Activated T-cell treated with anti-CD3 and anti-CD28 coated beads, Interleukin-2, amount 50 U/mL, for 48 hours (primary cell): ENCODE results near the gene TMEM52B.
A peak's percentile ranks its signal among the peaks of the same experiment; 100 is the strongest.

Experiments
- DNase-seq, 2 experiments: peaks; one replicate each; pipeline ENCODE4 v3.0.0-alpha.2; 2020

The TMEM52B gene

DNA sequence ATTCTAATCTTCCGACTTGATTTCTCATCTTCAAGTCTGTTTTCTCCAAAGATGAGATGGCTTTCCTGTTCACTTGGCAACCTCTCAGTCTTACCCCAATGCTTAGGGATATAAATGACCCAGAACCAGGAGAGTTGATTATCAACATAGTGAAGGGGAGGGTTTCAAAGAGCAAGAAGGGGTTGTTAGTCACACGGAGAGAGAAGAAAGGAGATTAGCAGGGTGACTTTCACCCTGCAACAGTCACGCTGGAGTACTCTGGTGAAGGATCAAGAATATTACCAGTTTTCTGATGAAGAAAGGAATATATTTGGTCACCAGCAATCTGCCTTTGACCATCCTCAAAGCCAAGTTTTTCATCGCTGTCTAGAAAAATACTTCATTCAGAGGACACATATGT lies at the start of gene TMEM52B:
Gene TMEM52B, plus strand, starts transcription at position 212 of the 400 bp plus-strand sequence. CDS start 543 bp downstream, outside the sequence.
- DNase-seq = no peak

DNA sequence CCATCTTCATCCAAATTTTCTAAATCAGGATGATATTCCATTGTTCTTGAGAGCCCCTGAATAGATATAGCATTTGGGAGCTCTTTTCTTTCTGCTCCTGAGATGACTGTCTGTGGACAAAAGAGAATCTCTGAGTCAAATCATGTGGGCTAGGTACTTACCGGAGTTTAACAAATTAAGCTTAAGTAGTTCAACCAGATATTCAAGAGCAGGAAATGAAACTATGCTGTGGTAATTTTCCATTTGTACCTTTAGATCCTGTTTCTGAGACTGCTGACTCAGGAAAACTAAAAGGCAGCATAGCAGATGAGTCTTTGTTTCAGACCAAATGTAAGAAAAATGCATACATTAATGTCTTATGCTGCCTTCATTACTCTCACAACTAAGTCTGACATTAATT lies 48.8 kb upstream of the TMEM52B start, which contains the start of gene CLEC7A:
Gene CLEC7A, minus strand, starts transcription at position 158 of the 400 bp plus-strand sequence. Its CDS starts 117 bp downstream, at position 41.
- no peak for DNase-seq

DNA sequence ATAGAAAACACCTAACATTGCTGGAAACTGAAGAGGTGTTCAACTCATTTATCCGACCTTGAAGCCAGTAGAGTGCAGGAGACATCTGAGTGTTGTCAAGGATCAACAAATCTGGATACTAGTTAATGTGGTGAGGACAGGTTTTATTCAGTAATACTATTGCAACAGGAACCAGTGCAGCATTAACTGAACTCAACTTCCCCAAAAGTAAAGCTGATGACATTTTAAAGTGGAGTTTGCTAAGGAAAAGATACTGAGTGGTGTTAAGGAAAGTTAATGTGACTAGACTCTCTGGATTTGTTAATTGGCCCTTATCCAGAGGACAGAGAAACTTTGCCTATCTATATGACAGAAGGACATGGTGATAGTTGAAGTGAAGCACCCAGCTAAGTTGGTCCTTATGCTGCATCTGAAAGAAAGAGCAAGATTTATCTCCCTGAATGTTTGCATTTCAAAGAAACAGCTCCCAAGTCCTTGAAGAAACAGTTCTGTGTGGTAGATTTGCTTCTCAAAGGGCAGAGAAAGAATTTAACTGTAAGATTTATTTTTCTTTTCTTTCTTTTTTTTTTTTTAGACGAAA lies 47.6 kb upstream of the TMEM52B start:
- no peak for DNase-seq

DNA sequence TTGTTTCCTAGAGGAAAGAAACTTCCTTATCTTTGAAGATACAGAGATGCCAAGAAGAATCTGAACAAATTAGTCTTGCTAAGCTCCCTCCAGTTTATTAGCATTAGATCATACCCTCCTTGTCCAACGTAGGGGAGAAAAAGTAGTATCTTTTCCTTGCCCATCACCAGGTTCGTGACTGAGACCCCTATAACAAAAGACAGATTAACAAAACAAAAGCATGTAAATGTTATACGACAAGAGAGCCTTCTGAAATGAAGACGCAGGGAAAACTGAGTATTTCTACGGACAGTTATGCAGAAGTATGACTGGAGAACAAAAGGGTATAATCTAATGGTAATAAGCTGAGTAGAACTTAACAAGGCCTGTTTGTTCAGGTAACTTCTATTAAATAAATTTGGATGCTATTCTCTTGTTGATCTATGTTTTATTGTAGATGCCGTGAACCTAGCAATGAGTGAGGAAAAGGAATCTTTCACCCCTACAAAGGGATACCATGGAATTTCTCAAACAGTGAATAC lies 45.9 kb upstream of the TMEM52B start:
- DNase-seq = no peak

DNA sequence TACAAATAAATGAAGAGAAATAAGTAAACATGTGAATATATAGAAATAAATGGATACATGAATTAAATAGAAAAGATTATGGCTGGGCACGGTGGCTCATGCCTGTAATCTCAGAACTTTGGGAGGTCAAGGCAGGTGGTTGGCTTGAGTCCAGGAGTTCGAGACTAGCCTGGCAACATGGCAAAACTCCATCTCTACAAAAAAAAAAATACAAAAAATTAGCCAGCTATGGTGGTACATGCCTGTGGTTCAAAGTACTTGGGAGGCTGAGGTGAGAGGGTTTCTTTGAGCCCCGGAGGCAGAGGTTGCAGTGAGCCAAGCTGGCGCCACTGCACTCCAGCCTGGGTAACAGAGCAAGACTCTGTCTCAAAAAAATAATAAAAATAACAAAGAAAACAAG lies 43.7 kb upstream of the TMEM52B start:
- no peak for DNase-seq

DNA sequence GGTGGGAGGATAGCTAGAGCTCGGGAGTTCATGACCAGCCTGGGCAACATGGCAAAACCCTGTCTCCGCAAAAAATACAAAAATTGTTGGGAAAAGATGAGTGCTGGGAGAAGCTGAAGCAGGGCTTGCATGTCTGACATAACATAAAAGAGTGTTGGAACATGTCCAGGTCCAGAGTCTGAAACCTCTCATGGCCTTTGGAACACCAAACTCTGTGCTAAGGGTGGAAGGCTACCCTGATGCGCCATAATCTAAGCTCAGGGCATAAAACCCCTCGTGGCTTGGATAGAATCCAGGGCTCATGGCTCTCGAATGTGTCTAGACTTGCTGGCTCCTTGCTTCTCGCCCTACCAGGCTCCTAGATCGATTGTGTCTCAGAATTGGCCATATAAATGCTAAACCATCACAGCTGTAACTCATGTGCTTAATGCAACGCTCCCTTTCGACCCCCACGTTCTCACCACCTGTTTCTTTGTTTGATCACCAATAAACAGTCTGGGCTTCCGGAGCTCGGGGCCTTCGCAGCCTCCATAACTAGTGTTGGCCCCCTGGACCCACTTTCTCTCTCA lies 42.1 kb upstream of the TMEM52B start:
- DNase-seq = no peak

DNA sequence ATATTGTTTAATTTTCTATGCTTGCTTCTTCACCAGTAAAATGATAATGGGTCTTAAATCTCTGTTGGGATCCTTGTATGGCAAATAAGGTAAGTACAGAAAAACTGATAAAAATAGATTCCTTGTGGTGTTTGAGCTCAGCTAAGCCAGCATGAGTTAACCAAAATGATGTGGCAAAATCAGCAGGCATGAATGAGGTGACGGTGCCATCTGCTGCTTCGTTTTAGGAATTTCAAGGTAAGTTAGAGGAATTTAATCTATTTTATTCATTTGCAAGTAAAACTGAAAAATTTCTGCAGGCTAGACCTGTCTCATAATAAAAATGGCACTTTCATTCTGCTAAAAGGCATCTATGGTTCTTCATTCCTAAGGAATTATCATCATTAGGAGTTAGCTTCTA lies 38.8 kb upstream of the TMEM52B start:
- peak; percentile 41 to 53 for DNase-seq

DNA sequence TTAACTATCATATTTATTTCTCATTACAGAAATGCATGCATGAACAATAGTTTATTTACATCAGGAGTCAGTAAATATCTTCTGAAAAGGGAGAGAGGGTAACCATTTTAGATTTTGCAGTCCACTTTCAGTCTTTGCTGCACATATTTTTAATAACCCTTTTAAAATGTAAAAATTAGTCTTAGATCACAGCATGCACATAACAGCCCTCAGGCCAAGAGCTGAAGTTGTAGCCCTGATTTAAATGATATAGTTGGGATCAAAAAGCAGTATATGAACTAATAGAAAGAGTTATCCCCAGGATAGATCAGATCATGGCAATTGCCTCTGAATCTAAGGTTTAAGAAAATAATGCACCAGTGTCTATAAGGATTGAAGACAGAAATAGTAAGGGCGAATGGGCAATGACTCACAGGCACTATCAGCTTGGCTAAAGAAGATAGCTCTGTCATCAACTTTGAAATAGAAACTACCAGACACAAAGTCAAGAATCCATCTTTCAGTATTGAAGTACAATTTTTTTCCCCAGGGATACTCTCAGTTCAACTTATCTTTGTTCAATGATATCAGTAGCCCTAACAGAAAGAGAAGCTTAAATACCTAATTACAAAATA lies 35.7 kb upstream of the TMEM52B start:
- DNase-seq = no peak

DNA sequence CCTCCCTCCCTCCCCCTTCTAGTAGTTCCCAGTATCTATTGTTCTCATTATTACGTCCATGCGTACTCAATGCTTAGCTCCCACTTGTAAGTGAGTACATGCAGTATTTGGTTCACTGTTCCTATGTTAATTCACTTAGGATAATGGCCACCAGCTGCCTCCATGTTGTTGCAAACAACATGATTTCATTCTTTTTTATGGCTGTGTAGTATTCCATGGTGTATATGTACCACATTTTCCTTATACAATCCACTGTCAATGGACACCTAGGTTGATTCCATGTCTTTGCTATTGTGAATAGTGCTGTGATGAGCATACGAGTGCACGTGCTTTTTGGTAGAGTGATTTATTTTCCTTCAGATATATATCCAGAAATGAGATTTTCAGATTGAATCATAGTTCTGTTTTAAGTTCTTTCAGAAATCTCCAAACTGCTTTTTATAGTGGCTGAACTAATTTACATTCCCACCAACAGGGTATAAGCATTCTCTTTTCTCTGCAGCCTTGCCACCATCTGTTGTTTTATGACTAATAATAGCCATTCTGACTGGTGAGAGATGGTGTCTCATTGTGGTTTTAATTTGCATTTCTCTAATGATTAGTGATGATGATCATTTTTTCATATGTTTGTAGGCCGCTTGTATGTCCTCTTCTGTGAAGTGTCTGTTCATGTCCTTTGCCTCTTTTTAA lies 31.0 kb upstream of the TMEM52B start:
- no peak for DNase-seq

DNA sequence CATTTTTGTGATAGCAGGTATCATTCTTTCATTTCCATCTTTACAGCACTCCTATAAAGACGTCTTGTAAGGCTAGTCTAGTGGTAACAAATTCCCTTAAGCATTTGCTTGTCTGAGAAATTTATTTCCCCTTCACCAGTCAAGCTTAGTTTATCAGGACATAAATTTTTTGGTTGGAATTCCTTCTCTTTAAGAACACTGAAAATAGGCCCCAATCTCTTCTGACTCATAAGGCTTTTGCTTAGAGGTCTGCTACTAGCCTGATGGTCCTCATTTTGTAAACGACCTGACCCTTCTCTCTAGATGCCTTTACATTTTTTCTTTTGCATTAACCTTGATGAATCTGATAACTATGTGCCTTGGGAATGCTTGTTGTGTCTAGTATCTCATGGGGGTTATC lies 27.2 kb upstream of the TMEM52B start:
- DNase-seq = no peak

DNA sequence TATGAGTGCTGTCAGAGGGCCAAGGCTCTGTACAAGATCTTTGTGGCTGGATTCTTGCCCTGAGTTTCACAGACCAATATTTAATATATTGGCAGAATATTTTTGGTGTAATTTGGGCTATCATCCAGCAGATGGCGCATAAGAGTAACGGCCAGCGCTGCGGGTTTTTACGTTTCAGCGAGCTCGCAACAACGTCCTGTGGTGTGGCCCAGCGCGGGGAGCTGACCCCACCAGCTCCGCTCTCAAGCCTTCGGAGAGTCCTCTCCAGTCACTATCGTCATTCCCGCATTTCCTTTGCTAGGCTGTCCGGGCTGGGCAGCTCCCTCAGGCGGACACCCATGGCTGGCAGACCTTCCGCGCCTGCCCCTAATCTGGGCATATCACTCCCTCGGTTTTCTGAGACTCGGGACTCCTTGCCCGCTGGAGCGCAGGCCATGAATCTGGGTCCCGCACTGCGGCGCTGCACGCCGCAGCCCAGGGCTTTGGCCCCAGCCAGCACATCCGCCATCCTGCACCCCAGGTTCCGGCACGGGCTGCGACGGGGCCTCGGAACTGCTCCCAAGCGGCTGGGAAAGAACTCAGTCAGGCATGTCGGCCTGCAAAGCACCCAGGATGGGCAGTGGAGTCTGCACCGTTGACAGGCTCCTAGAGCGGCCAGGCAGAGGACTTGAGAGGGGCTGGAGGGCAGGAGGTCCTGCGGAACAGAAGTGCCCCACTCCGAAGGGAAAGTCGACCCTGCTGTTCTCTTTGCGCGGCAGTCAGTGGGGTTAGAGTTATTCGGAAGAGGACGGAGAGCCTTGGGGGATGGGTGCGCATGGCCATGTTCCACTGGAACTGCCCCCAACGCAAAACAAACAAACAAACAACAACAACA lies 25.3 kb upstream of the TMEM52B start:
- DNase-seq = peak; percentile 75 to 77

DNA sequence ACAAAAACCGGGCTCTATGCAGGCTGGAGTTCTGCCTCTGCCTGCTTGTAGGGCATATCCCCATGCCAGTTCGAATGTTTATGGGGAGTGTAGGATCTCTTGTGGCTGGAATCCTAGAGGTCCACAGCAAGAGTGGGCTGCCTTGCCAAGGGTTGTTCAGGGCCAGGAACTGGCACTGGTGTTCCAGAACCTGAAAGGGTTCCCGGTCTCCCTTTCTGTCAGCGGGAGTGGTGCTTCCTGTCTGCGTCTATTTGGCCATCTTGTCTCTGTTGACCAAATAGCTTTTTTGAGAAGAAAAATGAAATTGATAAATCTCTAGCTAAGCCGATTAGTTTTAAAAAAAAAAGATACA lies 24.7 kb upstream of the TMEM52B start:
- DNase-seq = no peak

DNA sequence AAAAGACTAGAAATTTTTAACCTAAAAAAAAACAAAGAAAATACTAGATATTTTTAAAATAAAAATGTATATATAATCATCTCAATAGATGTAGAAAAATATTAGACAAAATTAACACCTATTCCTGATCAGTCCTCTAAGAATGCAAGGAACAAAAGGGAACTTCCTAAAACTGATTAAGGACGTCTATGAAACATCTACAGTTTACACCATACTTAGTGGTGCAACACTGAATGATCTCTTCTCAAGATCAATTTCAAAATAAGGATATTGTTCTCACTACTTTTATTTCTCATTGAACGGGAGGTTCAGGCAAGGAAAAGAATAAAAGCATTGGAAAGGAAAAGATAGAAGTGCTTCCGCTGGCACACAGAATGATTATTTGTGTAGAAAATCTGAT lies 22.9 kb upstream of the TMEM52B start:
- no peak for DNase-seq

DNA sequence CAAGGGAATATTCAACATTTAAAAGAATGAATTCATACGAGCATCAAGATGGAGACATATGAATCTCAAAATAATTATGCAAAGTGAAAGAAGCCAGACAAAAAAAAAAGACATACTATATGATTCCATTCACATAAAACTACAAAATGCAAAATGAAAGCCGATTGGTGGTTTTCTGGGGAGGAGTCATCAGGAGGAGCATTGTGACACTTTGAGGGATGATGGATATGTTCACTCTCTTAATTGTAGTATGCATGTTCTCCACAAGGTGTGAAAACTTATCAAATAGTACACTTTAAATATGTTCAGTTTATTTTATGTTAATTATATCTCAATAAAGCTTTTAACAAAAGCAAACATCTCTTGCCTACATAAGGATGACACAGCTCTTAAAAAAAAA lies 20.4 kb upstream of the TMEM52B start:
- DNase-seq = no peak

DNA sequence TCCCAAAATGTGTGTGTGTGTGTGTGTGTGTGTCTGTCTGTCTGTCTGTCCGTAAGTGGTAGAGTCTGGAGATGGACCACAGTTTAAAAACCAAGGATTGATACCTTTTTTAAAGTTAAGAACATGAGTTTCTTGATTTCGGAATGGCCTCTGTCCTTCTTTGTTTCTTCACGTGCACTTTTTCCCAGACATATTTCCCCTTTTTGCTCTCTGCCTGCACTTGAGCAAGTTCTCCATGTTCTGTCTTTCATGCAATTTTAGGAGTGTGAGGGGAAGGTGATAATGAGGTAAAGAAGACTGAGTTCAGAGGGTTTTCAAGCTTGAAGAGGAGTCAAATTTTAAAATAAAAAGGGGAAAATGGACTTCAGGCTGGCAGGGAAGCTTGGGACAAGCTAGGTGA lies 19.6 kb upstream of the TMEM52B start:
- no peak for DNase-seq

DNA sequence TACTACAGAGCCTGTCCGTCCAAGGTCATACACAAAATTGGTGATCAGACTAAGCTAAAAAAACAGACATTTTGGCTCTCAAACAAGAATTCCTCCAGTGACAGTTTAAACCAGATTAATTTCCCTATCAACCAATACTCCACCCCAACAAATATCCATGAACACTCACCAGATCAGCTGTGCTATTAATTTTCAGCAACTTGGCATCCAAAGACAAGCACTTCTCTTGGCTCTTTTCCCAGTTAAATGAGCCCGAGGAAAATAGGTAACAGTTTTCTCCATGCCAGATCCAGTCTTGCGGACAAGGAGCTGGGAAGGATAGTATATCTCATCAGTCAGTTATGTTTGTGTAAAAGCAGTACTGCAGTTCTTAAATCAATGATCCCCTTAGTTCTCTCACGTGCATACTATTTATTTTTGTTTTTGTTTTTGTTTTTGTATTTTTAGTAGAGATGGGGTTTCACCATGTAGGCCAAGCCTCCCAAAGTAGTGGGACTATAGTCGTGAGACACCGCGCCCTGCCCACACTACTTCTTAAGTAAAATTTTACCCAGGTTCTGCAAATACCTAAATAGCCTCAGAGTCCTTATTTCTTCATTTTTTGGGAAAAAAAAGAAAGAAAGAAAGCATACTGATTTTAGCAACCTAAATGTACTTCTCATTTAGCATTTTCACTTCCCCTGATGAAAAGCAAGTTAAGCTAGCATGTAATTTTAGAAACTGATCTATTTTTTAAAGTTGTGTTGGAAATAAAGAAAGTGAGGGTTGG lies 18.0 kb upstream of the TMEM52B start:
- DNase-seq = no peak

DNA sequence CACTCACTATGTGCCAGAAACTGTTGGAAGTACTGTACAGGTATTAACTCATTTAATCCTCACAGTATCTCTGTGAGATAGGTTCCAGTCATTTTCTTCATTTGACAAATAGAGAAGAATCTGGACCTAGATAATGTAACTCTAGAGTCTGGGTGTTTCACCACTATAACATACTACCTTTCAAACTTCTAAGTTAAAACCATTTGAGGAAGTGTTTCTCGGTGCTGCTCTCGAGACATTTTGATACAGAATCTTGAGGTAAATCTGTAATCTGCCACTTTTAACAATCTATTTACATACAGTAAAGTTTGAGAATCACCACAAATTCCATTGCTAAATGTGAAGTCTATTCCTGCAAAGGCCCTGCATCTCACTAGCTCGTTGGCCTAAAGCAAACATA lies 15.7 kb upstream of the TMEM52B start:
- DNase-seq = no peak

DNA sequence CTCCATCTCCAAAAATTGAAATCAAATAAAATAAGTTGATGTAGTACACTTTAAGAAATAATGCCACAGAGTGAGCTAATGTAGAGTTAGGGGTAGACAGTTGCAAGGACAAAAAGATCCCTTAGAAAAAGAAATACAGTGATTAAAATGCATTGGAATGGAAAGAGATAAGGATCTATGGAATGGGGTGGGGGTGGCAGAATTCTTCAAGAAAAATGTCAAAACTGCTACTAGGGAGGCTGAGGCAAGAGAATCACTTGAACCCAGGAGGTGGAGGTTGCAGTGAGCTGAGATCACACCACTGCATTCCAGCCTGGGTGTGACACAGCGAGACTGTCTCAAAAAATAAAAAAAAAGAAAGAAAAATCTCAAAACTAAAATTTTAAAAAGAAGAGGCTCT lies 13.4 kb upstream of the TMEM52B start:
- no peak for DNase-seq

DNA sequence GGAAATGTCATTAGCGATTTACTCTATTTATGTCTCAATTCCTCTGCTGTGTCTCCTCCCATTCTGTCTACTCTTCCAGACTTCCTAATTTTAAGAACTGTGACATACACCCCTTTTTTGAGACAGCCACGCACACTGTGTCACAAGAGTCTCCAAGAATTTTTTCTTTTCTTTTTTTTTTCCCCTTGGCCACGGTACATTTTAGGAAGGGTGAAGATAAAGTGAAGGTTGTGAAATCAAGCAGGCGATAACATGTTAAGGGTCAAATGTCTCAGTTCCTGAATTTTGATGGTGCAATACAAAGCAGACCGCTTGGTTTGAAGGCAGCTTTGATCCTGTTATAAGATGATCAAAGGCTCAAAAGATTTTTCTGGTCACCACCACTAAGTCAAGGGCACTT lies 11.2 kb upstream of the TMEM52B start:
- no peak for DNase-seq

DNA sequence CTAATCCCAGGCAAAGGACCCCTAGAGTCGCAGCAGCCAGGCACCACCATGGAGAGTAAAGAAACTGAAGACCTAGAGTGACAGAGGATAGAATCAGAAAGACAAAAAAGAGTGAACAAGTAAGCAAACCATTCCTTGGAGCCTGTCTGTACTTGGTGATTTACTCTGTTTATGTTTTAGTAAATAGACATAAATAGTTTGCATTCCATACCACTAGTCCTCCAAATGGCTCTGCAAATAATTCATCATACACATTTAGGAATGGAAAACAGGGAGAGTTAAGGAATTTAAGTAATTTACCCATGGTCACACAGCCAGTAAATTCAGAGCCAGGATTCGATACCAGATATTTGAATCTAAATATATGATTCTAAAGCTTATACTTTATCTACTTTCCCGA lies 9.7 kb upstream of the TMEM52B start:
- no peak for DNase-seq

DNA sequence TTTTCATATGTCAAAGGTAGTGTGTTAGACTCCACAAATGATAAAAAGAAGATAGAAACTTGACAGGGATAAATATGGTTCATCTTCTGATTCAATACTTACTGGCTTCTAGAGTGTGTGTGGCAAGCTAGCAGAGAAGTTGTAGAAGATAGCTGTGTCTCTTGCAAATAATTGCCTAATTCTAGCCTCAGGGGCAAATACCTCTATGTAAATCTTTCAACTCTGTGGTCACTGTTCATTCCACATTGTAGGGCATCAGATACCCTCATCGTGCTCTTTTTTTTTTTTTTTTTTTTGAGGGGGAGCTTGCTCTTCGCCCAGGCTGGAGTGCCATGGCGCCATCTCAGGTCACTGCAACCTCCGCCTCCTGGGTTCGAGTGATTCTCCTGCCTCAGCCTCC lies 8.6 kb upstream of the TMEM52B start:
- DNase-seq = no peak
